ENCODE results near the gene DISP3.

- TF ChIP-seq, protein P1, sequence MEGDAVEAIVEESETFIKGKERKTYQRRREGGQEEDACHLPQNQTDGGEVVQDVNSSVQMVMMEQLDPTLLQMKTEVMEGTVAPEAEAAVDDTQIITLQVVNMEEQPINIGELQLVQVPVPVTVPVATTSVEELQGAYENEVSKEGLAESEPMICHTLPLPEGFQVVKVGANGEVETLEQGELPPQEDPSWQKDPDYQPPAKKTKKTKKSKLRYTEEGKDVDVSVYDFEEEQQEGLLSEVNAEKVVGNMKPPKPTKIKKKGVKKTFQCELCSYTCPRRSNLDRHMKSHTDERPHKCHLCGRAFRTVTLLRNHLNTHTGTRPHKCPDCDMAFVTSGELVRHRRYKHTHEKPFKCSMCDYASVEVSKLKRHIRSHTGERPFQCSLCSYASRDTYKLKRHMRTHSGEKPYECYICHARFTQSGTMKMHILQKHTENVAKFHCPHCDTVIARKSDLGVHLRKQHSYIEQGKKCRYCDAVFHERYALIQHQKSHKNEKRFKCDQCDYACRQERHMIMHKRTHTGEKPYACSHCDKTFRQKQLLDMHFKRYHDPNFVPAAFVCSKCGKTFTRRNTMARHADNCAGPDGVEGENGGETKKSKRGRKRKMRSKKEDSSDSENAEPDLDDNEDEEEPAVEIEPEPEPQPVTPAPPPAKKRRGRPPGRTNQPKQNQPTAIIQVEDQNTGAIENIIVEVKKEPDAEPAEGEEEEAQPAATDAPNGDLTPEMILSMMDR (conservative IDR thresholded peaks at IDR 0.05; ENCODE audit: low read length), result no peak
- TF ChIP-seq EZH2phosphoT487 (IDR thresholded peaks at IDR 0.05; ENCODE audit: borderline replicate concordance, low read depth, low read length), result no peak
Observed at GRCh38 chr1:11441211-11441952, 37.6 kb upstream of the DISP3 start.
